HG03469 (cell line): Measurements from ENCODE around the gene EFHD2.
"Not testable (repeated sequence)": the region's sequence is repeated elsewhere in the genome, so short reads cannot be mapped to it uniquely, and the experiment has no call there.

Experiments used
- ATAC-seq: cut with Tn5 transposase; IDR thresholded peaks from one replicate; pipeline ENCODE4 v1.9.1; 2021; ENCODE audit warnings: mild to moderate bottlenecking, moderate library complexity, moderate number of reproducible peaks; ENCODE audit not compliant: unreplicated experiment

EFHD2 gene

GRCh38 chr1:15428815-15429435 lies 19.2 kb downstream of the EFHD2 start:
- ATAC-seq, result no peak

GRCh38 chr1:15429701-15430149 lies 20.0 kb downstream of the EFHD2 start:
- ATAC-seq, result no peak

- ATAC-seq, result no peak
Observed at GRCh38 chr1:15430787-15431570, 21.3 kb downstream of the EFHD2 start.

- no peak for ATAC-seq
Observed at GRCh38 chr1:15431571-15431948, 21.9 kb downstream of the EFHD2 start.

- no peak for ATAC-seq
Observed at GRCh38 chr1:15432324-15432723, 22.6 kb downstream of the EFHD2 start.

GRCh38 chr1:15433471-15433870 lies 23.8 kb downstream of the EFHD2 start:
- no peak for ATAC-seq

- ATAC-seq, result not testable (repeated sequence)
Observed at GRCh38 chr1:15434739-15435138, 25.1 kb downstream of the EFHD2 start.

- no peak for ATAC-seq
Observed at GRCh38 chr1:15435239-15436077, 25.8 kb downstream of the EFHD2 start.

- ATAC-seq, result no peak
Observed at GRCh38 chr1:15436881-15437442, 27.3 kb downstream of the EFHD2 start.

- ATAC-seq, result no peak
Observed at GRCh38 chr1:15439325-15439724, 29.6 kb downstream of the EFHD2 start.

- ATAC-seq, result no peak
Observed at GRCh38 chr1:15440357-15440756, 30.7 kb downstream of the EFHD2 start.

GRCh38 chr1:15441247-15441646 lies 31.6 kb downstream of the EFHD2 start:
- no peak for ATAC-seq

- no peak for ATAC-seq
Observed at GRCh38 chr1:15442119-15442518, 32.4 kb downstream of the EFHD2 start.

GRCh38 chr1:15442759-15443158 lies 33.1 kb downstream of the EFHD2 start:
- ATAC-seq, result no peak

GRCh38 chr1:15443281-15443680 lies 33.6 kb downstream of the EFHD2 start:
- ATAC-seq, result no peak

GRCh38 chr1:15444468-15445389 lies 35.0 kb downstream of the EFHD2 start:
- no peak for ATAC-seq

GRCh38 chr1:15445390-15446122 lies 35.9 kb downstream of the EFHD2 start:
- no peak for ATAC-seq

- ATAC-seq, result no peak
Observed at GRCh38 chr1:15446212-15446611, 36.5 kb downstream of the EFHD2 start.

GRCh38 chr1:15448877-15449462 lies 39.3 kb downstream of the EFHD2 start:
- no peak for ATAC-seq
